Stimulated activated CD8-positive, alpha-beta memory T cell treated with anti-CD3 and anti-CD28 coated beads, Interleukin-4, amount 100 ng/mL, for 1 hour (primary cell): ENCODE results near the gene ECE2.
"Not testable (repeated sequence)": the region's sequence is repeated elsewhere in the genome, so short reads cannot be mapped to it uniquely, and the experiment has no call there.

Experiments
- DNase-seq, 2 donors: peaks; one replicate each; pipeline ENCODE4 v3.0.0-alpha.2; 2020; ENCODE audit warnings: low read depth in 2 of 2, low spot score in 1 of 2

Gene ECE2

GRCh38 chr3:184335661-184336546 is 60.1 kb downstream of the ECE2 start:
- peak; percentile 78 to 84 for DNase-seq

- DNase-seq, result no peak
Measured at GRCh38 chr3:184336547-184337398, 61.0 kb downstream of the ECE2 start.

- DNase-seq, result no peak
Measured at GRCh38 chr3:184337399-184337714, 61.5 kb downstream of the ECE2 start, which contains the start of gene FAM131A. TSS of gene FAM131A (plus strand) at chr3:184337600. CDS start at chr3:184337631, 31 bp downstream.

- DNase-seq, result no peak
Measured at GRCh38 chr3:184337981-184338380, 62.2 kb downstream of the ECE2 start.

- DNase-seq, result no peak
Measured at GRCh38 chr3:184338511-184338945, 62.7 kb downstream of the ECE2 start.

- DNase-seq, result no peak
Measured at GRCh38 chr3:184339001-184339400, 63.2 kb downstream of the ECE2 start.

- DNase-seq, result not testable (repeated sequence)
Measured at GRCh38 chr3:184339451-184340135, 63.8 kb downstream of the ECE2 start.

GRCh38 chr3:184341925-184342324 is 66.1 kb downstream of the ECE2 start:
- no peak for DNase-seq
